ENCODE data around the gene FAM131A. TPM values are rescaled to one million over a fixed set of nuclear protein-coding genes. Genes with fewer than 3 reads are reported as not detected.
A peak's percentile ranks its signal among the peaks of the same experiment; 100 is the strongest.

FAM131A gene
- total and polyA plus RNA-seq, 9 of the 15 experiments (the other 6 are each of a cell fraction or from before 2014, with no cell fraction given) = 0.48 to 11.1 (median 4.3) TPM

DNA sequence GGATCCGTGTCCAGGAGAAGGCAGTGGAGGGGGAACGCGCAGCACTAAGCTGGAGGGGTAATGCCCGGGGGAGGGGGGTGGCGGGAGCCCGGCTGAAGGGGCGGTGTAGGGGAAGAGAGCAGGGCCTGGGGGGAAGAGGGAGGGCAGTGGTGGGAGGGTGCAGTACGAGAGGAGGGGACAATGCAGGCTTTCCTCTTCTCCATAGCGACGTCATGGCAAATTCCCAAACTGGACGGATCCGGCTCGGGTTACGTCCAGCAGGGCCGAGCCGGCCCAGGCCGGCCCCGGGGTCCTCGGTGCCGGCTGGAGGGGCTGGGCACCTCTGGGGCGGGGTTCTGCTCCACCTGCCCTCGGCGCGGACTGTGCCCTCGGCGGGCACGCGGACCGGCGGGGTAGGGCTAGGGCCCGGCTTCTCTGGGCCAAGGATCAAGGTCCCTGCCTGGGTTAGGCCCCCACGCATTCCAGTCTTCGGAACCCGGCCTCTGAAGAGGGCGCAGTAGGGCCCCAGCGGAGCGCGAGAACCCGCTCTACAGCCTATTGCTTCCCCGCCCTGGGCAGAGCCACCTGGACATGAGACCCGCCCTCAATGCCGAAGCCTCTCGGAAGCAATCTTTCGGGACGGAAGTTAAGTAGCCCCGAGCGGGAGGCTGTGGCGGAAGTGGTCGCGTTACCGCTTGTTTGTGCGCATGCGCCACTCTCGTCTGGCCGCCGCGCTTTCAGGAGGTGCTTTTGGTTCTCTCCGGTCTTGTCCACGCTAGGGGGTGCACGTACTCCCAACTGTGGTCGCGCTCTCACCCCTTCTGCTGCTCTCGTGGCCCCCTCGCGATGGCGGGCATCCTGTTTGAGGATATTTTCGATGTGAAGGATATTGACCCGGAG, 25.5 kb downstream of the FAM131A start:
- DNase-seq (ENCODE audit: extremely low read depth in 1 of 4, low spot score in 3 of 4) (peak; percentile 87 to 99 (median 92)), ATAC-seq (peak; percentile 90), FAIRE-seq (peak; percentile 100)
- H3K27me3 ChIP-seq (ENCODE audit: control insufficient read depth in 2 of 2, insufficient read depth in 2 of 2, low read length in 2 of 2) = no peaks in the 10 kb centered on the region
- H3K36me3 ChIP-seq (ENCODE audit: control insufficient read depth, insufficient read depth, low read length) = peaks cover 45% of the 10 kb centered on the region
- H3K79me2 ChIP-seq (ENCODE audit: control insufficient read depth, insufficient read depth, low read length) = peaks cover 56% of the 10 kb centered on the region
- H3K9ac ChIP-seq (ENCODE audit: insufficient read depth in 1 of 2, low read depth in 2 of 2, low read length in 2 of 2) = peak overlapping the region; percentile 88 to 95
- H3K4me2 ChIP-seq (ENCODE audit: insufficient read depth, low read length) = peak overlapping the region; percentile 97
- WGBS (ENCODE audit: insufficient coverage, low coverage, missing lambda C conversion rate) = 2% methylated on average over 53 of the region's 68 CpGs
- H3K9me3 ChIP-seq (replicated peaks; ENCODE audit: control insufficient read depth, insufficient read depth, low read depth, low read length) = no peaks in the 10 kb centered on the region
- H2AFZ ChIP-seq (ENCODE audit: low read depth, low read length) = peak overlapping the region; percentile 91
- peaks cover 8% of the 10 kb centered on the region for H3K9me1 ChIP-seq (ENCODE audit: control insufficient read depth, insufficient read depth, low read length)
- H3K4me3 ChIP-seq = peak overlapping the region; percentile 71
- intact Hi-C loops (cut with micrococcal nuclease) = loop anchor here (1.0 kb wide), 1 partner anchor 18 kb away; no protein-coding TSS in a partner anchor
- no TSS peak for BruUV-seq (replicated peaks)
- peaks cover 26 to 53% of the 10 kb centered on the region in 2 experiments for H3K4me1 ChIP-seq (replicated peaks in 1 of 2; ENCODE audit: control insufficient read depth in 2 of 2, insufficient read depth in 2 of 2, low read length in 2 of 2)
- no peaks in the 10 kb centered on the region for H4K20me1 ChIP-seq (replicated peaks; ENCODE audit: control insufficient read depth, insufficient read depth, low read length)
- in situ Hi-C loops (cut with MboI) = no loop called here
- POLR2A ChIA-PET = interaction anchor here (0.5 to 2.6 kb wide), 10 partner anchors 7 to 655 kb away, joined by 3 to 35 read pairs (median 4); partner anchors contain the start of gene THPO
- peak overlapping the region; percentile 98 for H3K27ac ChIP-seq (ENCODE audit: extremely low read depth, low read depth, low read length)
- CTCF ChIA-PET (ENCODE audit: low intra/inter-chr PET ratio) = no interaction called here
- TF ChIP-seq UBTF (IDR thresholded peaks at IDR 0.05; ENCODE audit: borderline replicate concordance in 1 of 2, low read depth in 2 of 2, low read length in 2 of 2) = peak; percentile 72 to 89; a peak in 3 of 4 replicates
- TF ChIP-seq MAZ (CRISPR knock-in tag; conservative IDR thresholded peaks at IDR 0.05 in 1 of 2, IDR thresholded peaks at IDR 0.05 in 1 of 2) = peak; percentile 73 to 82
- TF ChIP-seq ATF7 (IDR thresholded peaks at IDR 0.05) = peak; percentile 84
- TF ChIP-seq NR2C2 (CRISPR knock-in tag; IDR thresholded peaks at IDR 0.05) = peak; percentile 37; the same call in 1 of the 2 replicates
- TF ChIP-seq NR2C2 (tag; IDR thresholded peaks at IDR 0.05) = peak; percentile 95
- TF ChIP-seq ZNF511 (CRISPR knock-in tag; IDR thresholded peaks at IDR 0.05) = no peak; the same call in 1 of the 2 replicates
- TF ChIP-seq, protein P1, sequence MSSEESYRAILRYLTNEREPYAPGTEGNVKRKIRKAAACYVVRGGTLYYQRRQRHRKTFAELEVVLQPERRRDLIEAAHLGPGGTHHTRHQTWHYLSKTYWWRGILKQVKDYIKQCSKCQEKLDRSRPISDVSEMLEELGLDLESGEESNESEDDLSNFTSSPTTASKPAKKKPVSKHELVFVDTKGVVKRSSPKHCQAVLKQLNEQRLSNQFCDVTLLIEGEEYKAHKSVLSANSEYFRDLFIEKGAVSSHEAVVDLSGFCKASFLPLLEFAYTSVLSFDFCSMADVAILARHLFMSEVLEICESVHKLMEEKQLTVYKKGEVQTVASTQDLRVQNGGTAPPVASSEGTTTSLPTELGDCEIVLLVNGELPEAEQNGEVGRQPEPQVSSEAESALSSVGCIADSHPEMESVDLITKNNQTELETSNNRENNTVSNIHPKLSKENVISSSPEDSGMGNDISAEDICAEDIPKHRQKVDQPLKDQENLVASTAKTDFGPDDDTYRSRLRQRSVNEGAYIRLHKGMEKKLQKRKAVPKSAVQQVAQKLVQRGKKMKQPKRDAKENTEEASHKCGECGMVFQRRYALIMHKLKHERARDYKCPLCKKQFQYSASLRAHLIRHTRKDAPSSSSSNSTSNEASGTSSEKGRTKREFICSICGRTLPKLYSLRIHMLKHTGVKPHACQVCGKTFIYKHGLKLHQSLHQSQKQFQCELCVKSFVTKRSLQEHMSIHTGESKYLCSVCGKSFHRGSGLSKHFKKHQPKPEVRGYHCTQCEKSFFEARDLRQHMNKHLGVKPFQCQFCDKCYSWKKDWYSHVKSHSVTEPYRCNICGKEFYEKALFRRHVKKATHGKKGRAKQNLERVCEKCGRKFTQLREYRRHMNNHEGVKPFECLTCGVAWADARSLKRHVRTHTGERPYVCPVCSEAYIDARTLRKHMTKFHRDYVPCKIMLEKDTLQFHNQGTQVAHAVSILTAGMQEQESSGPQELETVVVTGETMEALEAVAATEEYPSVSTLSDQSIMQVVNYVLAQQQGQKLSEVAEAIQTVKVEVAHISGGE (CRISPR knock-in tag; IDR thresholded peaks at IDR 0.05) = peak; percentile 46 to 92 (median 51); a peak in 4 of 6 replicates
- TF ChIP-seq CHCHD3 (CRISPR knock-in tag; IDR thresholded peaks at IDR 0.05) = no peak
- TF ChIP-seq, protein P2, sequence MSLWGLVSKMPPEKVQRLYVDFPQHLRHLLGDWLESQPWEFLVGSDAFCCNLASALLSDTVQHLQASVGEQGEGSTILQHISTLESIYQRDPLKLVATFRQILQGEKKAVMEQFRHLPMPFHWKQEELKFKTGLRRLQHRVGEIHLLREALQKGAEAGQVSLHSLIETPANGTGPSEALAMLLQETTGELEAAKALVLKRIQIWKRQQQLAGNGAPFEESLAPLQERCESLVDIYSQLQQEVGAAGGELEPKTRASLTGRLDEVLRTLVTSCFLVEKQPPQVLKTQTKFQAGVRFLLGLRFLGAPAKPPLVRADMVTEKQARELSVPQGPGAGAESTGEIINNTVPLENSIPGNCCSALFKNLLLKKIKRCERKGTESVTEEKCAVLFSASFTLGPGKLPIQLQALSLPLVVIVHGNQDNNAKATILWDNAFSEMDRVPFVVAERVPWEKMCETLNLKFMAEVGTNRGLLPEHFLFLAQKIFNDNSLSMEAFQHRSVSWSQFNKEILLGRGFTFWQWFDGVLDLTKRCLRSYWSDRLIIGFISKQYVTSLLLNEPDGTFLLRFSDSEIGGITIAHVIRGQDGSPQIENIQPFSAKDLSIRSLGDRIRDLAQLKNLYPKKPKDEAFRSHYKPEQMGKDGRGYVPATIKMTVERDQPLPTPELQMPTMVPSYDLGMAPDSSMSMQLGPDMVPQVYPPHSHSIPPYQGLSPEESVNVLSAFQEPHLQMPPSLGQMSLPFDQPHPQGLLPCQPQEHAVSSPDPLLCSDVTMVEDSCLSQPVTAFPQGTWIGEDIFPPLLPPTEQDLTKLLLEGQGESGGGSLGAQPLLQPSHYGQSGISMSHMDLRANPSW (CRISPR knock-in tag; IDR thresholded peaks at IDR 0.05) = no peak
